Choroid plexus epithelial cell (primary cell): ENCODE results near the gene RHBG.

Experiments used
- DNase-seq: peaks from one replicate; pipeline ENCODE4 v3.0.0-alpha.2; 2010; ENCODE audit warnings: low read depth
- H3K4me3 ChIP-seq: 2 replicates; pipeline ENCODE4 v1.5.1; 2011; ENCODE audit warnings: low read depth, mild to moderate bottlenecking, control low read depth, low read length, moderate library complexity
- CTCF ChIP-seq: conservative IDR thresholded peaks from 2 replicates; pipeline ENCODE4 v1.5.1; 2011; ENCODE audit warnings: low read depth, mild to moderate bottlenecking, control low read depth, inconsistent platforms, low read length, moderate library complexity

The RHBG gene

GRCh38 chr1:156382561-156382960, 13.6 kb downstream of the RHBG start:
- no peak overlapping the region for H3K4me3 ChIP-seq
- TF ChIP-seq CTCF: no peak
- DNase-seq: no peak

GRCh38 chr1:156383023-156383422, 14.0 kb downstream of the RHBG start:
- TF ChIP-seq CTCF: peak; percentile 89

GRCh38 chr1:156384007-156384406, 15.0 kb downstream of the RHBG start:
- TF ChIP-seq CTCF: no peak
- H3K4me3 ChIP-seq: no peak overlapping the region
- no peak for DNase-seq

More at GRCh38 chr1:156383023-156383422, 14.0 kb downstream of the RHBG start:
- H3K4me3 ChIP-seq: no peak overlapping the region
- DNase-seq: peak; percentile 70

GRCh38 chr1:156384658-156385057, 15.6 kb downstream of the RHBG start:
- no peak for TF ChIP-seq CTCF
- H3K4me3 ChIP-seq: no peak overlapping the region
- DNase-seq: no peak

GRCh38 chr1:156385534-156386031, 16.6 kb downstream of the RHBG start:
- peak; percentile 88 for TF ChIP-seq CTCF
- H3K4me3 ChIP-seq: no peak overlapping the region

GRCh38 chr1:156386134-156386901, 17.3 kb downstream of the RHBG start:
- TF ChIP-seq CTCF: no peak
- no peak for DNase-seq
- no peak overlapping the region for H3K4me3 ChIP-seq

More at GRCh38 chr1:156385534-156386031, 16.6 kb downstream of the RHBG start:
- DNase-seq: peak; percentile 74
